ENCODE data around the gene CTLA4.

- no peak for TF ChIP-seq CTBP1 (IDR thresholded peaks at IDR 0.05; ENCODE audit: borderline replicate concordance)
- TF ChIP-seq FOXM1 (IDR thresholded peaks at IDR 0.05; ENCODE audit: borderline replicate concordance) = no peak
- no peak for TF ChIP-seq FOXK2 (IDR thresholded peaks at IDR 0.05)
- TF ChIP-seq LEF1 (IDR thresholded peaks at IDR 0.05; ENCODE audit: borderline replicate concordance) = no peak
- TF ChIP-seq NFRKB (IDR thresholded peaks at IDR 0.05) = no peak
Measured at GRCh38 chr2:203909974-203910373, 42.4 kb downstream of the CTLA4 start.

Data from HEK293T (cell line).